MM.1S (cell line): ENCODE results near the gene ADAMTS13.

Source experiments
- DNase-seq: peaks from one replicate; pipeline ENCODE4 v3.0.0-alpha.2; 2015
- H2AFZ ChIP-seq: fragments of 300-600 bp; sonication (generic); 2 replicates; pipeline ENCODE4 v1.6.0; 2016; ENCODE audit warnings: antibody characterized with exemption, low read length
- H3F3A ChIP-seq: fragments of 300-600 bp; sonication (generic); 2 replicates; pipeline ENCODE4 v1.6.1; 2016; ENCODE audit warnings: mild to moderate bottlenecking, antibody characterized with exemption, low read length, moderate library complexity, mixed read lengths; ENCODE audit not compliant: insufficient read depth
- H3K27ac ChIP-seq: fragments of 300-600 bp; sonication (generic); 2 replicates; pipeline ENCODE4 v1.5.1; 2016; ENCODE audit warnings: mild to moderate bottlenecking, low read length
- H3K27me3 ChIP-seq: fragments of 300-600 bp; sonication (generic); replicated peaks from 2 replicates; pipeline ENCODE4 v1.6.0; 2016; ENCODE audit warnings: low read length; ENCODE audit not compliant: insufficient read depth
- H3K36me3 ChIP-seq: fragments of 300-600 bp; sonication (generic); replicated peaks from 2 replicates; pipeline ENCODE4 v1.6.1; 2016; ENCODE audit warnings: mild to moderate bottlenecking, low read length, mixed read lengths; ENCODE audit not compliant: insufficient read depth
- H3K4me1 ChIP-seq: fragments of 300-600 bp; sonication (generic); 2 replicates; pipeline ENCODE4 v1.6.1; 2016; ENCODE audit warnings: low read length, mixed read lengths
- H3K4me2 ChIP-seq: fragments of 300-600 bp; sonication (generic); 2 replicates; pipeline ENCODE4 v1.6.0; 2016; ENCODE audit warnings: low read depth, low read length
- H3K4me3 ChIP-seq: fragments of 300-600 bp; sonication (generic); 2 replicates; pipeline ENCODE4 v1.5.1; 2016; ENCODE audit warnings: low read length, mixed read lengths
- H3K79me2 ChIP-seq: fragments of 300-600 bp; sonication (generic); 2 replicates; pipeline ENCODE4 v1.6.1; 2016; ENCODE audit warnings: mixed run types, low read length, mixed read lengths
- H3K9ac ChIP-seq: fragments of 300-600 bp; sonication (generic); 2 replicates; pipeline ENCODE4 v1.6.1; 2016; ENCODE audit warnings: low read length, mixed read lengths
- H3K9me2 ChIP-seq: fragments of 300-600 bp; sonication (generic); replicated peaks from 2 replicates; pipeline ENCODE4 v1.6.1; 2016; ENCODE audit warnings: mild to moderate bottlenecking, low read length, mixed read lengths; ENCODE audit not compliant: insufficient read depth
- H3K9me3 ChIP-seq: fragments of 300-600 bp; sonication (generic); replicated peaks from 2 replicates; pipeline ENCODE4 v1.6.1; 2016; ENCODE audit warnings: mild to moderate bottlenecking, low read length, mixed read lengths; ENCODE audit not compliant: insufficient read depth
- H4K20me1 ChIP-seq: fragments of 300-600 bp; sonication (generic); 2 replicates; pipeline ENCODE4 v1.6.1; 2016; ENCODE audit warnings: mild to moderate bottlenecking, low read length, moderate library complexity, mixed read lengths; ENCODE audit not compliant: insufficient read depth
- CTCF ChIP-seq: fragments of 300-600 bp; sonication (generic); IDR thresholded peaks from 2 replicates; pipeline ENCODE4 v1.5.1; 2016; ENCODE audit warnings: antibody characterized with exemption, low read length, mixed read lengths
- EZH2 ChIP-seq: fragments of 300-600 bp; sonication (generic); optimal IDR thresholded peaks from 2 replicates; pipeline ENCODE3; 2017; ENCODE audit warnings: low read depth, mild to moderate bottlenecking, antibody characterized with exemption, low read length, mixed read lengths
- EZH2phosphoT487 ChIP-seq: fragments of 300-600 bp; sonication (generic); IDR thresholded peaks from 2 replicates; pipeline ENCODE4 v1.6.1; 2018; ENCODE audit warnings: antibody characterized with exemption, low read length

ADAMTS13 gene

GRCh38 chr9:133493428-133493827 is 71.3 kb downstream of the ADAMTS13 start:
- no peak for DNase-seq
- Histone ChIP-seq H3K4me3 (no peak overlapping the region), H3K4me1 (no peaks in the 10 kb centered on the region), H3K27ac (no peak overlapping the region), H3K27me3 (peaks cover 100% of the 10 kb centered on the region), H3K79me2 (no peaks in the 10 kb centered on the region), H3K36me3 (no peaks in the 10 kb centered on the region), H2AFZ (no peak overlapping the region), H3K9ac (no peak overlapping the region), H3K4me2 (no peak overlapping the region), H3F3A (no peaks in the 10 kb centered on the region), H3K9me2 (no peaks in the 10 kb centered on the region), H3K9me3 (no peaks in the 10 kb centered on the region), H4K20me1 (no peaks in the 10 kb centered on the region)
- TF ChIP-seq EZH2phosphoT487 (no peak), EZH2 (no peak)

- no peaks in the 10 kb centered on the region for H3K36me3 ChIP-seq
- H3K4me2 ChIP-seq, result no peak overlapping the region
- peaks cover 100% of the 10 kb centered on the region for H3K27me3 ChIP-seq
- no peak for DNase-seq
- no peak overlapping the region for H3K27ac ChIP-seq
- H3K4me1 ChIP-seq, result no peaks in the 10 kb centered on the region
- no peaks in the 10 kb centered on the region for H3K79me2 ChIP-seq
- H3K9me3 ChIP-seq, result no peaks in the 10 kb centered on the region
- H3K9ac ChIP-seq, result no peak overlapping the region
- H4K20me1 ChIP-seq, result no peaks in the 10 kb centered on the region
- TF ChIP-seq EZH2phosphoT487 (no peak), CTCF (no peak), EZH2 (no peak)
- H3K4me3 ChIP-seq, result no peak overlapping the region
- H3K9me2 ChIP-seq, result no peaks in the 10 kb centered on the region
- H3F3A ChIP-seq, result no peaks in the 10 kb centered on the region
- H2AFZ ChIP-seq, result no peak overlapping the region
Observed at GRCh38 chr9:133493845-133494540, 71.8 kb downstream of the ADAMTS13 start.

DNA sequence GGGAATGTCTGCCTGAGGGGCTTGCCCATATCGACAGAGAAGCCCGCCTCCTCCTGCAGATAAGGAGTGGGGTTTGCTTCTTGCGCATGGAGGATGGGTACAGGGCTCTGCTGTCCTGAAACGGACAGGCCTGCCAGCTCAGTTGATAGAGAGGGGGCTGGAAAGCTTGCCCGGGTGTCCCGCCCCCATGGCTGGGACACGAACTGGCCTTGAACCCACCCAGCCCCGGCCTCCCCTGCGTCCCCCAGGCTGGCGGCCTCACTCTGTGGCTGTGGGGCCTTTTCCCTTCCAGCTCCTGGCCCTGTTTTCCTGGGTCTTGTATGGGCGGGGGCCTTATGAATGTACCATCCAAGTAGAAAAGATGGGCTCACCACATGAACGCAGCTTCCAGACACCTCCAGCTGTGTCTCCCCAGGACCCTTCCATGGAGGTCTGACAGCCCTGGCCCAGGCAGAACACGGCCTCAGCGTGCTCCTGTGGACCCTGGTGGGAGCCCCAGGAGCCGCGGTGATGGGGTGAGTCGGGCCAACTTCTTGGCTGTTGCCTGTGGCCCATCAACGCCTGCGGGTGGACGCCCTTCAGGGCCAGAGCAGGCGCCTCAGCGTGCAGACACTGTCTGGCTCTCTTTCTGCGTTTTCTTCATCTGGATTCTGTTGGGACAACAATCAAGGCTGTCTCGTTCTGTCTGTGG is 72.6 kb downstream of the ADAMTS13 start:
- no peaks in the 10 kb centered on the region for H3K36me3 ChIP-seq
- no peaks in the 10 kb centered on the region for H3K4me1 ChIP-seq
- no peak overlapping the region for H2AFZ ChIP-seq
- H3K79me2 ChIP-seq, result no peaks in the 10 kb centered on the region
- DNase-seq, result no peak
- no peak overlapping the region for H3K9ac ChIP-seq
- TF ChIP-seq EZH2, result no peak
- TF ChIP-seq CTCF, result no peak
- TF ChIP-seq EZH2phosphoT487, result no peak
- no peak overlapping the region for H3K4me3 ChIP-seq
- H3K27me3 ChIP-seq, result peaks cover 100% of the 10 kb centered on the region
- no peaks in the 10 kb centered on the region for H4K20me1 ChIP-seq
- H3F3A ChIP-seq, result no peaks in the 10 kb centered on the region
- H3K27ac ChIP-seq, result no peak overlapping the region
- H3K9me3 ChIP-seq, result no peaks in the 10 kb centered on the region
- H3K9me2 ChIP-seq, result no peaks in the 10 kb centered on the region
- no peak overlapping the region for H3K4me2 ChIP-seq
